ENCODE measurements around the gene AGPAT3. TPM values are rescaled to one million over a fixed set of nuclear protein-coding genes. Genes with fewer than 3 reads are reported as not detected.
A peak's percentile ranks its signal among the peaks of the same experiment; 100 is the strongest.

Gene AGPAT3
- total RNA-seq, 4 donors from 2014 or later = 40.6 to 80.5 (median 65.3) TPM

GRCh38 chr21:44018127-44018526, 153.1 kb downstream of the AGPAT3 start:
- intact Hi-C loops (cut with DNase I) = no loop called here

DNA sequence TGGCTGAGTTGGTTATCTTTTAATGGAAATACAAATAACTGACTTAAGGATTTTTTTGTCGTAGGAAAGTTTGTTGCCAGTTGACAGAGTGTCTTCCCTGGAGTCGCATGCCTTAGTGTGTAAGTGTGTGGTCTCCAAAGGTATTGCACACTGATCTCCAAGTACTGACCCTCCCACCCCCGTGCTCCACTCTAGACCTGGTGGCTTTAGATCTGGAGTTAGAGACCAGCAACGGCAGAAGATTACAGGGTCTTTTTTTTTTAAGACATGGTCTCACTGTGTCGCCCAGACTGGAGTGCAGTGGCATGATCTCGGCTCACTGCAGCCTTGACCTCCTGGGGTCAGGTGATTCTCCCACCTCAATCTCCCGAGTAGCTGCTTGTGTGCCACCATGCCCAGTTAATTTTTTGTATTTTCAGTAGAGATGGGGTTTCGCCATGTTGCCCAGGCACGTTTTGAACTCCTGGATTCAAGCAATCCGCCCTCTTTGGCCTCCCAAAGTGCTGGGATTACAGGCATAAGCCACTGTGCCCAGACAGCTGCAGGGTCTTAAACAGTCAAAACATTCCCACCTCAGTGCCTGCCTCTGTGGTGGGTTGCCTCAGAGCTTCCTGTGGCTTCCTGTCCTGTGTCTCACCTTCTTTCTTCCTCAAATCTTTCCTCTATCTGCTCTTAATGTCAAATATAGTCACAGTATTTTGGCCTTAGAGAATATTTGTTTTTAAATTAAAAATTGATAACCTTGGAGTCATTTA, 154.0 kb downstream of the AGPAT3 start:
- 82 to 87% methylated on average over 10 of the region's 10 CpGs for WGBS, 2 donors
- TF ChIP-seq, protein P1, sequence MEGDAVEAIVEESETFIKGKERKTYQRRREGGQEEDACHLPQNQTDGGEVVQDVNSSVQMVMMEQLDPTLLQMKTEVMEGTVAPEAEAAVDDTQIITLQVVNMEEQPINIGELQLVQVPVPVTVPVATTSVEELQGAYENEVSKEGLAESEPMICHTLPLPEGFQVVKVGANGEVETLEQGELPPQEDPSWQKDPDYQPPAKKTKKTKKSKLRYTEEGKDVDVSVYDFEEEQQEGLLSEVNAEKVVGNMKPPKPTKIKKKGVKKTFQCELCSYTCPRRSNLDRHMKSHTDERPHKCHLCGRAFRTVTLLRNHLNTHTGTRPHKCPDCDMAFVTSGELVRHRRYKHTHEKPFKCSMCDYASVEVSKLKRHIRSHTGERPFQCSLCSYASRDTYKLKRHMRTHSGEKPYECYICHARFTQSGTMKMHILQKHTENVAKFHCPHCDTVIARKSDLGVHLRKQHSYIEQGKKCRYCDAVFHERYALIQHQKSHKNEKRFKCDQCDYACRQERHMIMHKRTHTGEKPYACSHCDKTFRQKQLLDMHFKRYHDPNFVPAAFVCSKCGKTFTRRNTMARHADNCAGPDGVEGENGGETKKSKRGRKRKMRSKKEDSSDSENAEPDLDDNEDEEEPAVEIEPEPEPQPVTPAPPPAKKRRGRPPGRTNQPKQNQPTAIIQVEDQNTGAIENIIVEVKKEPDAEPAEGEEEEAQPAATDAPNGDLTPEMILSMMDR (IDR thresholded peaks at IDR 0.05) = no peak
- intact Hi-C loops (cut with DNase I) = no loop called here
- no peaks in the 10 kb centered on the region for H3K9me3 ChIP-seq
- no peak overlapping the region for H3K4me3 ChIP-seq (replicated peaks in 1 of 3)
- no peak overlapping the region for H3K27ac ChIP-seq
- no peak for DNase-seq
- no peaks in the 10 kb centered on the region for H3K27me3 ChIP-seq
- peaks cover 0 to 9% of the 10 kb centered on the region in 2 donors for H3K4me1 ChIP-seq
- H3K36me3 ChIP-seq = no peaks in the 10 kb centered on the region

More at GRCh38 chr21:44018127-44018526, 153.1 kb downstream of the AGPAT3 start:
- WGBS, 2 donors = 95 to 97% methylated on average over 5 of the region's 5 CpGs
- Histone ChIP-seq H3K4me1 (peaks cover 8 to 14% of the 10 kb centered on the region in 2 donors), H3K9me3 (no peaks in the 10 kb centered on the region), H3K36me3 (no peaks in the 10 kb centered on the region), H3K4me3 (replicated peaks in 1 of 3) (no peak overlapping the region), H3K27me3 (no peaks in the 10 kb centered on the region), H3K27ac (no peak overlapping the region)
- no peak for DNase-seq
- TF ChIP-seq, protein P1 (IDR thresholded peaks at IDR 0.05) = no peak
- no peak for TF ChIP-seq POLR2A (IDR thresholded peaks at IDR 0.05)

DNA sequence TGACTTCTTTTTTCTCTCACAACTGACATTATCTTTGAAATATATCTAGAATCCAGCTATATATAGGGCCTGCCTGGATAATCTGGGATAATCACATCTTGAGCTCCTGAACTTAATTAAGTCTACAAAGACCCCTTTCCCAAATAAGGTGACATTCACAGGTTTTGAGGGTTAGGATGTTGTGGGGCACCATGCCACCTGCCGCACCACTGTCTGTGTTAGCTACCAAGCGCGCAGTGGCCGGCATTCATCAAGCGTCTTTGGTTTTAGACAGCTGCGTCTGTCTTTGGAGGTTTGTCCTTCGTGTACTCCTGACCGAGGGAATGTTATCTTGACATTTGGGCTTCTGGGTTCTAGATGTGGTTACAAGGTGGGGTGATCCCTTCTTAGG, 154.5 kb downstream of the AGPAT3 start:
- no peaks in the 10 kb centered on the region for H3K9me3 ChIP-seq
- peaks cover 0 to 14% of the 10 kb centered on the region in 2 donors for H3K4me1 ChIP-seq
- H3K27me3 ChIP-seq = no peaks in the 10 kb centered on the region
- H3K4me3 ChIP-seq (replicated peaks in 1 of 3) = no peak overlapping the region
- no peak overlapping the region for H3K27ac ChIP-seq
- no peaks in the 10 kb centered on the region for H3K36me3 ChIP-seq
- TF ChIP-seq, protein P1 (IDR thresholded peaks at IDR 0.05) = no peak
- TF ChIP-seq POLR2A (IDR thresholded peaks at IDR 0.05) = no peak
- no peak for DNase-seq
- 97 to 98% methylated on average over 8 of the region's 8 CpGs for WGBS, 2 donors
- intact Hi-C loops (cut with DNase I) = no loop called here

GRCh38 chr21:44020551-44020950, 155.5 kb downstream of the AGPAT3 start:
- DNase-seq = peak in 1 of 2 donors; percentile 38
- TF ChIP-seq, protein P1 (IDR thresholded peaks at IDR 0.05) = no peak
- TF ChIP-seq POLR2A (IDR thresholded peaks at IDR 0.05) = no peak
- Histone ChIP-seq H3K27me3 (no peaks in the 10 kb centered on the region), H3K4me3 (replicated peaks in 1 of 3) (no peak overlapping the region), H3K36me3 (no peaks in the 10 kb centered on the region), H3K9me3 (no peaks in the 10 kb centered on the region), H3K4me1 (peaks cover 0 to 24% of the 10 kb centered on the region in 2 donors), H3K27ac (peak overlapping the region in 1 of 3 donors; percentile 39)
- 65 to 79% methylated on average over 4 of the region's 4 CpGs for WGBS, 2 donors
- intact Hi-C loops (cut with DNase I) = no loop called here

- H3K36me3 ChIP-seq = no peaks in the 10 kb centered on the region
- intact Hi-C loops (cut with DNase I) = no loop called here
- TF ChIP-seq, protein P1 (IDR thresholded peaks at IDR 0.05) = no peak
- no peak for TF ChIP-seq POLR2A (IDR thresholded peaks at IDR 0.05)
- H3K4me3 ChIP-seq (replicated peaks in 1 of 3) = no peak overlapping the region
- no peak overlapping the region for H3K27ac ChIP-seq
- 79 to 88% methylated on average over 1 of the region's 1 CpG for WGBS, 2 donors
- no peaks in the 10 kb centered on the region for H3K27me3 ChIP-seq
- DNase-seq = no peak
- H3K4me1 ChIP-seq = peaks cover 3 to 29% of the 10 kb centered on the region in 2 donors
- H3K9me3 ChIP-seq = no peaks in the 10 kb centered on the region
Observed at GRCh38 chr21:44021064-44021463, 156.0 kb downstream of the AGPAT3 start.
